ENCODE data around the gene BRD1. TPM values are rescaled to one million over a fixed set of nuclear protein-coding genes. Genes with fewer than 3 reads are reported as not detected.

The BRD1 gene
- total and polyA plus RNA-seq, 9 of the 15 experiments (the other 6 are each of a cell fraction or from before 2014, with no cell fraction given), result 0.42 to 17.6 (median 5.5) TPM

GRCh38 chr22:49738566-49738965, 89.1 kb downstream of the BRD1 start:
- in situ Hi-C loops (cut with MboI), result no loop called here
- H3K4me3 ChIP-seq, result no peak overlapping the region
- no peak for ATAC-seq
- H3K4me2 ChIP-seq (ENCODE audit: insufficient read depth, low read length), result no peak overlapping the region
- no peaks in the 10 kb centered on the region for H3K36me3 ChIP-seq (ENCODE audit: control insufficient read depth, insufficient read depth, low read length)
- no peaks in the 10 kb centered on the region for H4K20me1 ChIP-seq (replicated peaks; ENCODE audit: control insufficient read depth, insufficient read depth, low read length)
- no peak overlapping the region for H3K27ac ChIP-seq (ENCODE audit: extremely low read depth, low read depth, low read length)
- intact Hi-C loops (cut with micrococcal nuclease), result no loop called here
- BruUV-seq (replicated peaks), result no TSS peak
- H3K4me1 ChIP-seq (replicated peaks in 1 of 2; ENCODE audit: control insufficient read depth in 2 of 2, insufficient read depth in 2 of 2, low read length in 2 of 2), result peaks cover 0 to 5% of the 10 kb centered on the region in 2 experiments; a peak in 2 of 5 replicates
- H3K79me2 ChIP-seq (ENCODE audit: control insufficient read depth, insufficient read depth, low read length), result no peaks in the 10 kb centered on the region
- no peaks in the 10 kb centered on the region for H3K9me1 ChIP-seq (ENCODE audit: control insufficient read depth, insufficient read depth, low read length)
- peaks cover 0 to 6% of the 10 kb centered on the region in 2 experiments; a peak in 2 of 5 replicates for H3K27me3 ChIP-seq (ENCODE audit: control insufficient read depth in 2 of 2, insufficient read depth in 2 of 2, low read length in 2 of 2)
- no peaks in the 10 kb centered on the region for H3K9me3 ChIP-seq (replicated peaks; ENCODE audit: control insufficient read depth, insufficient read depth, low read depth, low read length)
- WGBS (ENCODE audit: insufficient coverage, low coverage, missing lambda C conversion rate), result 0% methylated on average over 4 of the region's 8 CpGs
- ChIA-PET CTCF (ENCODE audit: low intra/inter-chr PET ratio) (no interaction called here), POLR2A (no interaction called here)
- no peak overlapping the region for H3K9ac ChIP-seq (ENCODE audit: insufficient read depth in 1 of 2, low read depth in 2 of 2, low read length in 2 of 2)
- no peak for FAIRE-seq
- no peak overlapping the region for H2AFZ ChIP-seq (ENCODE audit: low read depth, low read length)
- DNase-seq (ENCODE audit: extremely low read depth in 1 of 4, low spot score in 3 of 4), result no peak
- TF ChIP-seq RBM25 (IDR thresholded peaks at IDR 0.05; ENCODE audit: low read depth, low read length, severe bottlenecking) (no peak), VEZF1 (CRISPR knock-in tag; IDR thresholded peaks at IDR 0.05) (no peak), ZNF740 (CRISPR knock-in tag; IDR thresholded peaks at IDR 0.05) (no peak), ZNF740 (tag; IDR thresholded peaks at IDR 0.05) (no peak), THAP12 (CRISPR knock-in tag; IDR thresholded peaks at IDR 0.05) (no peak), ZNF655 (CRISPR knock-in tag; IDR thresholded peaks at IDR 0.05) (no peak), ZNF324 (CRISPR knock-in tag; IDR thresholded peaks at IDR 0.05) (no peak), ZBTB49 (CRISPR knock-in tag; IDR thresholded peaks at IDR 0.05; ENCODE audit: borderline replicate concordance) (no peak), DIDO1 (tag; IDR thresholded peaks at IDR 0.05; ENCODE audit: low read depth) (no peak), YY1 (IDR thresholded peaks at IDR 0.05; ENCODE audit: borderline replicate concordance in 1 of 3, control insufficient read depth in 1 of 3, extremely low read depth in 1 of 3, insufficient read depth in 3 of 3, insufficient read length in 1 of 3, insufficient replicate concordance in 2 of 3, low read depth in 1 of 3, low read length in 2 of 3) (no peak), ZNF644 (tag; IDR thresholded peaks at IDR 0.05; ENCODE audit: low read depth) (no peak), XRCC5 (IDR thresholded peaks at IDR 0.05; ENCODE audit: low read depth, low read length) (no peak)

Data from K562 (cell line).